Cerebellar cortex (tissue), 1 donor: ENCODE data around the gene NDC1.

ENCODE experiments used
- DNase-seq: peaks from one replicate; pipeline ENCODE4 v3.0.0-alpha.2; 2015; ENCODE audit warnings: low spot score

The NDC1 gene

GRCh38 chr1:53731779-53732305, 106.3 kb downstream of the NDC1 start:
- DNase-seq, result no peak

- DNase-seq, result no peak
Observed at GRCh38 chr1:53731043-53731600, 107.0 kb downstream of the NDC1 start.

DNA sequence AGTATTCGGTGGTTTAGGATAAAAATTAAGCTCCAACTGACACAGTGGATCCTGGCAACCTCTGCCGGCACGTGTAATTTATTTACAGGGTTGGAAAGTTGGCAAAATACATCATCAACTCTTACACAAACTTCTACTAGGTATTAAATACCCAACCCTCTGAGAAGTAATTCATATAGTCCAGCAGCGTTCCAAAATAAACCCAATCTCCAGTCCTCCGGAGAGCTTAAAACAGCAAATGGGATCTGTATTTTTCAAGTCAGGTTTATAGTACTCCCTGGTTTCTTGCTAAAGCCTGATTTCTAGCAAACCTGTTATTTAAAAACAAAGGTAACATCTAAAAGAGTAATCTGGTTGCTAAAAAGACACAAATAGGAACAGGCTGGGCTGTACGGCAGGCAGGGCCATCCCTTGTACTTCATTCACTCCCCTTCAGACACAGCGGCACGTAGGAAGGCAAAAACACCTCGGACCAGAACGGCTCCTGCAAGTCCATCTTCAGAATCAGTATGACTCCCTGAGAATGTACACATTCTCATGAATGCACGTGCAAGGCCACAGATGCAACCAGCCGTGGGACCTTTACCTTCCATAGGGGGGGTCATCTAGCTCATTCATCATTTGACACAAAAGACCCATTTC, 107.8 kb downstream of the NDC1 start:
- DNase-seq, result no peak

DNA sequence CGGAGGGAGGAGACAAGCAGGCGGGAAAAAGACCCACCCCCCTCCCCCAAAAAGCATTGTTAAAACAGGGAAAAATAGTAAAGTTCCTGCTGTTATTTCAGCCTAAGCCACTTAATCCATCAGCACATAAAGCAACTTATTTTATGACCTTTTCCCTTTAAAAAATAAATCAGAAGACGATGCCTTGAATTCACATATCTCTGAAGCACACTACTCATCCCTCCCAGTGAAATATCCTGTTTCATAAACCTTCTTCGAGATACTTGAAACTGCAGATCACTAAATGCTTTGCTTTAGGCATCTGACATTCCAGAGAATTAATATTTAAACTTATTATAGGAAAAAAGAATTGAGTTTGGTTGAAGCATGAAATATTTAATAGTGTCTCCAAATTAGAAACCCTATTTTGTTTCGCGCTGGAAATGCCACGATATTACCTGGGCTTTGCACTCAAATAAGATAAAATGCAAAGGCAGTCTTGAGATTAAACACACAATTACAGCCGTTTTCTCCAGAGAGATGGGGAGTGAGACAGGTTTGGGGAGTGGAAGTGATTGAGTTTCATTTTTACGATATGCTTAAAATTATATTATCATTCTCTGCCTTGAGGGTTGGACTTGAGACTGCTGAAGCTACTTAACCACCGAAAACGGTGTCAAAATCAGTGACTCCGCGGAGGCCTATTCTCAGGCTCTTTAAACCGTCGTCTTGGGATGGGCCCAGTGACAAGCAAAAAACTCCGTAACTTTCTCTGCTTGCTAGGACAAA, 108.5 kb downstream of the NDC1 start:
- DNase-seq, result no peak

GRCh38 chr1:53728702-53729455, 109.2 kb downstream of the NDC1 start:
- no peak for DNase-seq

GRCh38 chr1:53728196-53728595, 109.9 kb downstream of the NDC1 start:
- no peak for DNase-seq

- DNase-seq, result no peak
Observed at GRCh38 chr1:53727461-53728092, 110.5 kb downstream of the NDC1 start.

DNA sequence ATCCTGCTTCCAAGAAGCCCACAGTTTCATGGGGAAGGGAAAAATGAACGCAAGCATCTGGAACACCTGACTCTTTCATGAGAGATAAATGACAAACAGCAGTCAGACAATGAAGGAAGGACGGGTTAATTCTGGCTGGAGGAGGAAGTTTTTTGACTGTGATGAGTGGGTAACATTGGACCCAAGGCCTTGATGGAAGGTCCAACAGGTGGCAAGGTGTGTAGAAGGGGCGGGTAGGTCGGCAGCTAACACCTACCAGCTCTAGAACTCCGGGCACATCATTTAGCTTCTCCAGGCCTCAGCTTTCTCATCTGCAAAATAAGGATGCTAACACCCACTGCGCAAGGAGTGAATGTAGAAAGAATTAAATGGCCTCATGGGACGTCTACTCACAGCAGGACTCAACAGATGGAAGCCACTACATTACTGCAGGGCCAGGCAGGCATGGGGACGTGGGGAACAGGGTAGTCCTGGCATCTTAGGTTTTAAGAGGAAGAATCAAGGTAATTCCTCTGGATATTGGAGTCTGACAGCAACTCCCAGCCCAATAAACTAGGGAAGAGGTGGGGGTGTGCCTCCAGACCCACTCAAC, 112.0 kb downstream of the NDC1 start:
- no peak for DNase-seq

GRCh38 chr1:53725238-53725689, 112.8 kb downstream of the NDC1 start:
- peak; percentile 59 for DNase-seq

- DNase-seq, result no peak
Observed at GRCh38 chr1:53722025-53722424, 116.1 kb downstream of the NDC1 start.

- DNase-seq, result no peak
Observed at GRCh38 chr1:53721088-53721487, 117.0 kb downstream of the NDC1 start.

DNA sequence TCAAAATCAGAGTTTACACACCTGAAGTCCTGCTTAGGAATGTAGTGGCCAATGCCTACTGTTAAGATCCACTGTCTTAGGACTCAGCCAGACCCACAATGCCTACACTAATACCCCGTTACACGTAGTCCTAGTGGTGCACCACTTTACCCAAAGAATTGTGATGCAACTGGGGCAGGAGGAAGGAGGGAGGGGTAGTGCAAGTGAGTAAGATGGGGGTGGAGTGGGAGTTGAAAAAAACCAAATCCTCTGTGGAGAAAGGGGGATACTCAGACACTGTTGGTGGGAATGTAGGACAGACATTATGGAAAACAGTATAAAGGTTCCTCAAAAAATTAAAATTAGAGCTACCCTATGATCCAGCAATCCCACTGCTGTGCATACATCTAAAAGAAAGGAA, 118.6 kb downstream of the NDC1 start:
- no peak for DNase-seq

- DNase-seq, result no peak
Observed at GRCh38 chr1:53718443-53718842, 119.7 kb downstream of the NDC1 start.

DNA sequence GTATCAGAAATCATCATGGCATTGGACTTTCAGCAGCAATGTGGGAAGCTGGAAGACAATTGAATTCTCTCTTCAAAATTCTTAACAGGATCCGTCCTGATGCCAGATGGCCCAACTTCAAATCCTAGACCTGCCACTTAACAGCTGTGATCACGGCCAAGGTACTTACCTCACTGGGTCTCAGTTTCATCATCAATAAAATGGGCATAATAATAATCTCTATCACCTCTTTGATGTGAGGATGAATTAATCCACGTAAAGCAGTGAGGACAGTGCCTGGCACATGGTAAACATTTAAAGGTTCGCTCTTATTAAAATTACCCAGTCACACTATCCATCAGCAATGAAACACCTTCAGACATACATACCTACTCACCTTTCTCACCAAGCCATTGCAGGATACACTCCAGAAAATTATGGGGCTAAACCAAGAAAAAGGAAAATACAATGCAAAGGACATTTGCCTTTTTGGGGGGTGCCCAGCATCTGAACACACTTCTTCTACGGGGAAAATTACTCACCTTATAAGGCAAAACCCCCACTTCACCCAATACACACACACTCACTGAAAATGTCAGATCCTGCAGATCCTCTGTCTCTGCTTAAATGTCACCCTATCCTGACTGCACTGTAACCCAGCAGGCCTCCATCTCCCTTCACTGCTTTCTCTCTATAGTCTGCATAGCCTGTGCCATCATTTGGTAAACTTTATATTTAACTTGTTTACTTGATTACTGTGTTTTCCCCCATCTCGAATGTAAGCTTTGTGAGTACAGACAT, 120.9 kb downstream of the NDC1 start:
- DNase-seq, result no peak

DNA sequence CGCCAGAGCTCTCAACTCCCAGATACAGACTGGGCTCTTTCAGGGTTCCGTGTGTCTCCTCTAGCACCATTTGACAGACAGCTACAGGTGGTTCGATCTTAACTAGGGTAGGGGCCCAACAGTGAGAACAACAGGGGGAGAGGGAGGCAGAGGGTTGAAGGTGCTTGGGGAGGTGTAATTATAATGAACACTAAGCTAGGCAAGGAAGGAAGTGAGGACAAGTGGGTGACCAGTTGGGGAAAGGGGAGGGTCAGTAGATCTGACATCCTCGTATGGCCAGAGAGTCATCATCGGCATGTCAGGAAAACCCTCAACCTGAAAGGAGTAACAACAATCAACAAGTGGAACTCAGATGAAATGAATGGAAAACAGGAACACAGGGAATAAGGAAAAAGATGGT, 121.9 kb downstream of the NDC1 start:
- no peak for DNase-seq

GRCh38 chr1:53715478-53715877, 122.6 kb downstream of the NDC1 start:
- DNase-seq, result no peak
